Activated naive CD8-positive, alpha-beta T cell treated with anti-CD3 and anti-CD28 coated beads for 36 hours (primary cell): Measurements from ENCODE around the gene AGBL4. TPM values are rescaled to one million over a fixed set of nuclear protein-coding genes. Genes with fewer than 3 reads are reported as not detected.

Experiments
- DNase-seq: peaks from one replicate; pipeline ENCODE4 v3.0.0; 2021
- H3K27ac Mint-ChIP-seq: one replicate; pipeline ENCODE4 v1.8.0; 2022; ENCODE audit warnings: mild to moderate bottlenecking, moderate library complexity, mixed read lengths
- H3K27me3 Mint-ChIP-seq: one replicate; pipeline ENCODE4 v1.8.0; 2022; ENCODE audit warnings: mild to moderate bottlenecking, mixed read lengths
- H3K36me3 Mint-ChIP-seq: one replicate; pipeline ENCODE4 v1.8.0; 2021; ENCODE audit warnings: mild to moderate bottlenecking, mixed read lengths
- H3K4me1 Mint-ChIP-seq: one replicate; pipeline ENCODE4 v1.8.0; 2021; ENCODE audit warnings: mixed read lengths
- H3K4me3 Mint-ChIP-seq: one replicate; pipeline ENCODE4 v1.8.0; 2022; ENCODE audit warnings: mild to moderate bottlenecking, moderate library complexity, mixed read lengths
- H3K9me3 Mint-ChIP-seq: one replicate; pipeline ENCODE4 v1.8.0; 2022; ENCODE audit warnings: mixed read lengths
- total RNA-seq, 2 experiments: library from RNA; stranded (reverse); gene quantifications; one replicate each; pipeline ENCODE4 v1.2.3, GENCODE V29; 2021

Gene AGBL4
- total RNA-seq, 2 experiments from 2014 or later, result 0.14 TPM; not detected in 1

DNA sequence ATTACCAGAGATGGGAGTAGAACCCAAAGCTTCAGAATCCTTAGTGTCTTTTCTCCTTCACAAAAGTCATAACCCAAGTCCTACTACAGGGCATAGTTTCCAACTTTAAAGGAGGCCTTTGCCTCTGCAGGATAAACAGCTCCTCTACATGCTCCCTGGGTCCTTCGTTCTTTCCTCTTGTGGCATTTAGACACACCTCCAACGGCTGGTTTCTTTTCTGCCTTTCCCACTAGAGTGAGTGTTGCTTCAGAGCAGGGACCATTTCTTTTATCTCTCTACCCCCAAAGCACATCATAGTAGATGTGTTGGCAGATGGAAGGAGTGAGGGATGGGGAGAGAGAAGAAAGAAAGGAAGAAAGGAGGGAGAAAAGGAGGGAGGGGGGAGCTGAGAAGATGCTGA, 1407.0 kb downstream of the AGBL4 start:
- Mint-ChIP-seq H3K9me3 (no peaks in the 10 kb centered on the region), H3K27me3 (peaks cover 28% of the 10 kb centered on the region), H3K4me3 (no peak overlapping the region), H3K27ac (no peak overlapping the region), H3K4me1 (no peaks in the 10 kb centered on the region), H3K36me3 (no peaks in the 10 kb centered on the region)
- DNase-seq, result no peak

DNA sequence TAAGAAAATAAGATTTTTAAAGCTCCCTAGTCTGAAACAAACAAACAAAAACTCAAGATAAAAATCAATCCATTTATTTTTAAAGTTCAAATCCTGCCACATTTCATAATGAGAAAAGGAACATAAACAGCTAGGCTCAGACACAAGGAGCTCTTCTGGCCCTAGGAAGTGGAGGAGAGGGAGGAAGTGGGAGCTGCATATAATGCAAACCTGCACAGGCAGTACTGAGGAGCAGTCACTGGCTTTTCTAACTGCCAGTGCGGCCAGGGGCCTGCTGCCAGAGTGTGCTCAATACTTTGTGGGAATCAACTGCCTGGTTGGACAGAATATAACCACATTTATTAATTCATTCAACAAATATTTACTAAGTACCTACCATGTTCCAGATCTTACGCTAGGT, 1411.9 kb downstream of the AGBL4 start:
- no peaks in the 10 kb centered on the region for H3K9me3 Mint-ChIP-seq
- no peak overlapping the region for H3K4me3 Mint-ChIP-seq
- no peak for DNase-seq
- no peaks in the 10 kb centered on the region for H3K36me3 Mint-ChIP-seq
- no peak overlapping the region for H3K27ac Mint-ChIP-seq
- H3K4me1 Mint-ChIP-seq, result no peaks in the 10 kb centered on the region
- H3K27me3 Mint-ChIP-seq, result peaks cover 10% of the 10 kb centered on the region

DNA sequence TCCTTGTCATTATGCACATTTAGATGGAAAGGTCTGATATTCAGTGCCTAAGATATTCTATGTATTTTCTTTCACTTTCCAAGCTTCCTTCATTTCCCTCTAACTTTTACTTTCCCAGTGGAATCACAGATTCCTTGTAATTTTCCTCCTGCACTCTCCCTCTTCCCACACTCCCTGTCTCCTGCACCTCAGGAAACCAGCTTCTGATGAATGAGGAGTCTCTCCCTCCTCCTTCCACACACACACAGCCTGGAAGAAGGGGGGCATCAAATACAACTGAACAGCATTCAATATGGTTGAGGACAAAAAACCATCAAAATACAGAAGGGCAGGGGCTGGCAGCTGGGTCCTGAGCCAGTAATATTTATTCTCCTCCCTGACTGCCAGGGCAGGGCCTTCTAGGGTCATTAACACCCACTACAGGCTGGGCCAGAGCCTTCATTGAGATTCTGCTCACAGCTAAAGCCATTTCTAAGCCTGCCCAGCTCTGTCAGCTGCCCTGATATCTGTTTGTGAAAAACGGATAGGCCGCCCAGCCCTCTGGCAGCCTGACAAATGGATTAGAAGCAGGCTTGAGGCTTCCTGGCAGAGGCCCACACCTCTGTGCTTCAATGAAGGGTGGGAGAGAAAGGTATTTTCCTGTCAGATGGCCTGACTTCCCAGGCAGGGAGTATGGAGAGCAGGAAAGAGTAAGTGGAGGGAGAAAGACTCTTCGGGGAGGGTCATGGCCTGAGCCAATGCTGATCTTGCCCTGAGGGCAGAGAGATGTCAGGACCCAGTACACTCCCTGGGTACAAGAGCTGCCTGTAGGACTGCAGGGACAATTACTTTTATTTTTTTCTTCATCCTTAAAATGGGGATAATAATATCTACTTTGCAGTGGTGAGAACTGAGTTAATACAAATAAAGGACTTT, 1412.9 kb downstream of the AGBL4 start:
- Mint-ChIP-seq H3K4me3 (no peak overlapping the region), H3K27me3 (peaks cover 7% of the 10 kb centered on the region), H3K36me3 (no peaks in the 10 kb centered on the region), H3K27ac (no peak overlapping the region), H3K9me3 (no peaks in the 10 kb centered on the region), H3K4me1 (no peaks in the 10 kb centered on the region)
- no peak for DNase-seq

DNA sequence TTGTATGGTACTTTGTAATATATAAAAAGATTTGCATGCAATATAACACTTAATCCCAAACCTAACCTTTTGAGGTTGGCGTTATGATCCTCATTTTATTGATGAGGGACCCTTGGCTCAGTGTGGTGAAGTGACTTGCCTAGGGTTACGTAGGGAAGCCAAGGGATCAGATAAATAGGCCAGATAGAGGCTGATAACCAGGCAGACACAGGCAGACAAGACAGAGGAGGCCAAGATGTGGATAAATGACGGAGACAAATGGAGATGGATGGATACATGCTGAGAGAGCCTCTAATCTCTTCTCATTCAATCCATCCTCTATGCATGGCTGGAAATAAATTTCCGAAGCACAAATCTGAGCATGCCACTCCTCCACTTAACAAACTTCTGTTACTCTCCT, 1414.9 kb downstream of the AGBL4 start:
- Mint-ChIP-seq H3K9me3 (no peaks in the 10 kb centered on the region), H3K4me1 (no peaks in the 10 kb centered on the region), H3K27me3 (no peaks in the 10 kb centered on the region), H3K27ac (no peak overlapping the region), H3K4me3 (no peak overlapping the region), H3K36me3 (no peaks in the 10 kb centered on the region)
- DNase-seq, result no peak

DNA sequence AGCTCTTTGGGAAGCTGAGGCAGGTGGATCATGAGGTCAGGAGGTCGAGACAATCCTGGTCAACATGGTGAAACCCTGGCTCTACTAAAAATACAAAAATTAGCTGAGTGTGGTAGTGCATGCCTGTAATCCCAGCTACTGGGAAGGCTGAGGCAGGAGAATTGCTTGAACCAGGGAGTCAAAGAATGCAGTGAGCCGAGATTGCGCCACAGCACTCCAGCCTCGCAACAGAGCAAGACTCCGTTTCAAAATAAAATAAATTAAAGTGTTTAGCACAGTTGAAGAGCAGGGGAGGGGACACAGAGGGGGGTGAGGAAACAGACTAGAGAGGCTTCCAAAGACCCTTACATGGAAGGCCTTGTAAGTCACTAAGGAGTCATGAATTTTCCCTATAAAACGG, 1420.5 kb downstream of the AGBL4 start:
- Mint-ChIP-seq H3K36me3 (no peaks in the 10 kb centered on the region), H3K27me3 (no peaks in the 10 kb centered on the region), H3K27ac (no peak overlapping the region), H3K9me3 (no peaks in the 10 kb centered on the region), H3K4me3 (no peak overlapping the region), H3K4me1 (no peaks in the 10 kb centered on the region)
- DNase-seq, result no peak

DNA sequence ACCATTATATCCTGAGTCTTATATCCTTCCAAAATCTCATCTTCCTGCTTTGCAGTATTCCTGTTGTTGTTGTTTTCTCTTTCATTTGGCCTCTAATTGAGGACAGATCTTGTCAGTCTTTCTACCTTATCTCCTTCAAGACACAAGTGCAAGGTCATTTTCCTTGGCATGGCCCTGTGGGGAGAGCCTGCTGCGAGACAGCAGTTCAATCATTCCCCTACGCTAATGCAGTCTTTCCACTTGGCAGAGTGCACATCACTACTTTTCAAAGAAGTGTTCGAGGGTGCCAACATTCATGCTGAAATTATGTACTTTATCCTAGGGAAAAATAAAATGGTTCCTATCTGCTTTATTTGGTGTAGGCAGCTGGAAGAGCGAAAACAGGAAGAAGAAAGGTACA, 1421.4 kb downstream of the AGBL4 start:
- Mint-ChIP-seq H3K27me3 (no peaks in the 10 kb centered on the region), H3K9me3 (no peaks in the 10 kb centered on the region), H3K36me3 (no peaks in the 10 kb centered on the region), H3K27ac (no peak overlapping the region), H3K4me3 (no peak overlapping the region), H3K4me1 (no peaks in the 10 kb centered on the region)
- DNase-seq, result no peak

DNA sequence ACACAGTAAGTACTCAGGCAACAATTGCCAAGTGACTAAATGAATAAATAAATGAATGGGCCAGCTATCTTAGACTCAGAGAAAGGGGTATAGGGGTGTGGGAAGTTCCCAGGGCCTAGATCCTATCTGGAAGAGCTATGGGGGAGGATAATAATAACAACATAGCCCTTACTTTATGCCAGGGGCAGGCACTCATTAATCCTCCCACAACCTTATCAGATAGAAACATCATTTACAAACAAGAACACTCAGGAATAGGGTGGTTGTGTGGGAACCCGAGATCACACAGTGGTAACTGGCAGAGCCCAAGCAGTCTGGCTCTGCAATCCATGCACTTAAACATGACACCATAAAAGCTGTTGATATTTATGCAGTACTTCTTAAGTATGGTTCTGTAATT, 1423.6 kb downstream of the AGBL4 start:
- no peak overlapping the region for H3K4me3 Mint-ChIP-seq
- no peaks in the 10 kb centered on the region for H3K9me3 Mint-ChIP-seq
- no peak overlapping the region for H3K27ac Mint-ChIP-seq
- no peaks in the 10 kb centered on the region for H3K27me3 Mint-ChIP-seq
- H3K36me3 Mint-ChIP-seq, result no peaks in the 10 kb centered on the region
- no peak for DNase-seq
- H3K4me1 Mint-ChIP-seq, result no peaks in the 10 kb centered on the region

DNA sequence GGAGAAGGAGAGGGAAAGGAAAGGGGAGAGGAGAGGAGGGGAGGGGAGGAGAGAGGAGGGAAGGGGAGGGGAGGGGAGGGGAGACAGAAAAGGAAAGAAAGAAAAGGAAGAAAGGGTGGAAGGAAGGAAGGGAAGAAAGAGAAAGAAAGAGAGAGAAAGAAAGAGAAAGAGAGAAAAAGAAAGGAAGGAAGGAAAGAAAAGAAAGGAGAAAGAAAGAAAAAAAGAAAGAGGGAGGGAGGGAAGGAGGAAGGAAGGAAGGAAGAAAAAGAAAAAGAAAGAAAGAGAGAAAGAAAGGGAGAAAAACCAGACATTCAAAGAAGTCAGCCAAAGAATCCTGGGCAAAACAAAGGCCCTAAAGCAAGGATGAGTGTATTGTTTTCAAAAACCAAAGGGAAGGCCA, 1426.1 kb downstream of the AGBL4 start:
- Mint-ChIP-seq H3K4me3 (no peak overlapping the region), H3K4me1 (no peaks in the 10 kb centered on the region), H3K27ac (no peak overlapping the region), H3K9me3 (no peaks in the 10 kb centered on the region), H3K27me3 (no peaks in the 10 kb centered on the region), H3K36me3 (no peaks in the 10 kb centered on the region)
- no peak for DNase-seq

DNA sequence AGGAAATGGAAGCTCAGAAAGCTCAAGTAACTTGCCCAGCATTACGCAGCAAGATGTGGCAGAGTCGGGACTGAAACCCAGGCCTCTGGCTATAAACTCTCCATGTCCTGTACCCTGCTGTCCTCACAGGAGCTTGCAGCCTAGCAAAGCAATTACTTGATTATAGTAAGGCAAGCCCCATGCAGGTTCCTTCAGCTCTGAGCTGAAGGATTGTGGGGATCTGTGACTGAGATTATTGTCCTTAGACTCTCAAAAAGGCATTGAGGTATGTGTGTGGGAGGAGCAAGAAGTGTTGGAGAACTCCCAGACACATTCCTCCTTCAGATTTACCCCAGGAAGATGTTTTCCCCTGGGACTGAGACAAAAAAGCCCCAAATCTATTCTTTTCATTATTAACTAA, 1427.7 kb downstream of the AGBL4 start:
- no peaks in the 10 kb centered on the region for H3K27me3 Mint-ChIP-seq
- DNase-seq, result no peak
- H3K4me1 Mint-ChIP-seq, result no peaks in the 10 kb centered on the region
- H3K27ac Mint-ChIP-seq, result no peak overlapping the region
- no peaks in the 10 kb centered on the region for H3K9me3 Mint-ChIP-seq
- H3K4me3 Mint-ChIP-seq, result no peak overlapping the region
- H3K36me3 Mint-ChIP-seq, result no peaks in the 10 kb centered on the region

DNA sequence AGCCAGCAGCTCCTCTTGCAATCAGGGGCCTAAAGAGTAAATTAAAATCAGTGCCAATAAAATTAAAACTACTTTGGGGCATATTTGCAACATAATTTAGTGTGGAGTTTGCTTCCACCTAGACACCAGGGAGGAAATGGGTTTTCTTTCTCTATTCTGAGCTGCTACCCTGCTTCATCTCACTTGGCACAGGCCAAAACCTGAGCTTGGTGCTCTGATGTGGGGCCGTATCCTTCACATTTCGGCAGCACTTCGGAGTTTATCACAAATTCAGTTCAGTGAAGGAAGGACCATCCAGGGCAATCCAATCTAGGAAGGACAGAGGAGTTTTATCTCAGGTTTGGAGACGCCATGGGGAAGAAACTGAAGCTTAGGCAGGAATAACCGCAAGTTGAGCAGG, 1428.1 kb downstream of the AGBL4 start:
- H3K4me1 Mint-ChIP-seq, result no peaks in the 10 kb centered on the region
- H3K27ac Mint-ChIP-seq, result no peak overlapping the region
- H3K9me3 Mint-ChIP-seq, result no peaks in the 10 kb centered on the region
- no peaks in the 10 kb centered on the region for H3K36me3 Mint-ChIP-seq
- H3K4me3 Mint-ChIP-seq, result no peak overlapping the region
- H3K27me3 Mint-ChIP-seq, result no peaks in the 10 kb centered on the region
- no peak for DNase-seq

DNA sequence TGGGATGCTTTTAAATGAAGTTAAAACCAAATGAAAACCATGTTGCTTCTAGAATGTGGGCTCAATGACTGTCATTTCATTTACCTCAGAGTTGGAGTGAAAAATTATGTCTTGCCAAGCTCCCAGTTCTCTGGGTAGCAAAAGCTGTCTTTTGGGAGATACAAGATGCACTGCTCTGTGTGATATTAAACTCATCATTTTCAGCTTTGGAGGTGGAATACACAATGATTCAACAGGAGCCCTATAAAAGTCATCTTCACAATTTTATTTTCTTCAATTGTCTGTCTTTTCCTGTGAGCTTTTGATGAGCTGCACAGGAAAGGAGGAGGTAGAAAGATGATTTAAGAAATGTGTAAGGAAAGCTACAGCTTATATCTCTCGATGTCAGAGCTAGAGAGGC, 1431.4 kb downstream of the AGBL4 start:
- no peaks in the 10 kb centered on the region for H3K36me3 Mint-ChIP-seq
- H3K4me3 Mint-ChIP-seq, result no peak overlapping the region
- no peak overlapping the region for H3K27ac Mint-ChIP-seq
- no peaks in the 10 kb centered on the region for H3K27me3 Mint-ChIP-seq
- H3K4me1 Mint-ChIP-seq, result no peaks in the 10 kb centered on the region
- no peaks in the 10 kb centered on the region for H3K9me3 Mint-ChIP-seq
- no peak for DNase-seq

DNA sequence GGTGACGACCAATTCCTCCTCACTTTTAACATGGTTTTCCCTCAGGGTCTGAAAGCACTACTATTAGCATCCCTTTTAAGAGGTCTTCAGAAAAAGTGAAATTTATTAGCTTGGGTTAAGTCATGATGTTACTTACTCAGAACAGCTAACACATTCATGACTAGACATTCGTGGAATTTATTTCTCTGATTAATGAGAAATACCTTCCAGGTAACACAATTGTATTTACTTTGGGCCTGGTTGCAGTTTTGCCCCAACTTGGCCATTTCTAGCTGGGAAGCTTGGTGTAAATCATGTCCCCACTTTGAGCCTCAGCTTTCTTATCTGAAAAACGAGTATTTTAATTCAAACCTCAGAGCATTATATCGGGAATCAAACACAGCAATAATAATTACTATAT, 1432.6 kb downstream of the AGBL4 start:
- Mint-ChIP-seq H3K27ac (no peak overlapping the region), H3K4me3 (no peak overlapping the region), H3K36me3 (no peaks in the 10 kb centered on the region), H3K9me3 (no peaks in the 10 kb centered on the region), H3K4me1 (no peaks in the 10 kb centered on the region), H3K27me3 (peaks cover 5% of the 10 kb centered on the region)
- no peak for DNase-seq

DNA sequence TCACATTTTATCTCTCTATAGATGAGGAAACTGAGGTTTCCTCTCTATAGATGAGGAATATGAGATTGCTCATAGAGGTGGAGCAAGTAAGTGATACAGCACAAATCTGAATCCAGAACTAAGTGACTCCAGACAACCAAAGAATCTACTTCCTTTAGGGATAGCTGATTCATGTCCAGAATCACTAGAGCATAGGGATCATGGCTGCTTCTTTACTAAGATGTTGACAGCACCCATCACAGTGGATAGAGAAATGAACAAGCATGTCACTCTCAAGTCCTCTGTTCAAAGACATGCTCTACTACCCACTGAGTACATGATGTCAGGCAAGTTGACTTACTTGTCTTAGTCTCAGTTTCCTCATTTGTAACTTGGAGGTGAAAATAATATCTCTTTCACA, 1435.7 kb downstream of the AGBL4 start:
- no peak overlapping the region for H3K27ac Mint-ChIP-seq
- no peak for DNase-seq
- no peaks in the 10 kb centered on the region for H3K4me1 Mint-ChIP-seq
- peaks cover 7% of the 10 kb centered on the region for H3K27me3 Mint-ChIP-seq
- no peaks in the 10 kb centered on the region for H3K9me3 Mint-ChIP-seq
- H3K4me3 Mint-ChIP-seq, result no peak overlapping the region
- H3K36me3 Mint-ChIP-seq, result no peaks in the 10 kb centered on the region

DNA sequence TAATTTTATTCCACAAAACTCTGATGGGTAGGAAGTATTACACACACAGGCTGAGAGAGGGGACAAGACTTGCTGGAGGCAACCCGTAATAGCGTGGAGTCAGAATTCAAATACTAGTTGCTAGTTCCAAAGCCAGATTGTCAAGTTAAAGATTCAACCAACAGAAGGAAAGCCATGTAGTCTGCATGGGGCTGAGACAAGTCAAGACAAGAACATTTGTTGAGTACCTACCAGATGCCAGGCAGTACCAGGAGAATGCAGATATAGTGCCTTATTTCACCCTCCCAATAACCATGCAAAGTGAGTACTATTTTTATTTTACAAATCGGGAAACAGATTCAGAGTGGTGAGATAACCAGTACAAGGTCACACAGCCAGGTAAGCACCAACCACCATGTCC, 1441.3 kb downstream of the AGBL4 start:
- Mint-ChIP-seq H3K9me3 (no peaks in the 10 kb centered on the region), H3K27me3 (peaks cover 7% of the 10 kb centered on the region), H3K27ac (no peak overlapping the region), H3K4me1 (no peaks in the 10 kb centered on the region), H3K36me3 (no peaks in the 10 kb centered on the region), H3K4me3 (no peak overlapping the region)
- no peak for DNase-seq

DNA sequence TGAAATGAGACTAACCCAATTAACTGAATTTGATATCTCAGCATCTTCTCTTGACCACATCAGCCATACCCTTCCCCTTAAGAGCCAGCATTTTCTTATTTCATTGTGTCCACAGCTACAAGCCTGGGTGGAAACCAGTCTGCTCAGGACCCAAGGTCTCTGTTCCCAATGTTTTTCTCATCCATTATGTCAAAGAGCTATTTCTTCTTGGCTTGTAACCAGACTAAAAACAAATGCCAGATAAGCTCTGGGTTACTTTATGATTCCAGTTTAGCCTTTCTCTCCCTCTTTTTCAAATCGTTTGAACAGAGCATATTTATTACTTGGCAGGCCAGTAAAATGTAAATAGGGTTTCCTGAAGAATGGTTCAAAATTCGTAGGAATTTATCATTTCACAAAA, 1442.5 kb downstream of the AGBL4 start:
- DNase-seq, result no peak
- Mint-ChIP-seq H3K36me3 (no peaks in the 10 kb centered on the region), H3K4me1 (no peaks in the 10 kb centered on the region), H3K27ac (no peak overlapping the region), H3K9me3 (no peaks in the 10 kb centered on the region), H3K4me3 (no peak overlapping the region), H3K27me3 (peaks cover 4% of the 10 kb centered on the region)

DNA sequence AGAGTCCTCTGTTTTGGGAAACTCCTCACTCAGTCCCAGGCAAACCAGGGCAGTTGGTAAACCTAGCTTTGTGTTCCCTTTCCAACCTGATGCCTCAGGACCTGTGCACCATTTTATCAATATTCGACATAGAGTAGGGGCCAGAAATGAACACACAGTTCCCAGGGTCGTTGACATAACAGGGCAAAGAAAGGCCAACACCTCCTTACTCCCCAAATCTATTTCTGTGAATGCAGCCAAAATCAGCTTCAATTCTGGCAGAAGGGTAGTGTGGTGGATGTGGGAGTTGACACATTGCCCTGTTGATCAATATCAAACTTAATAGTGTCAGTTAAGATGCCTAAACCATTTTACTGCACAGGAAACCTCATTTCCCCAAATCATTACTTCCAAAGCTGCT, 1447.2 kb downstream of the AGBL4 start:
- H3K27me3 Mint-ChIP-seq, result peaks cover 4% of the 10 kb centered on the region
- no peaks in the 10 kb centered on the region for H3K4me1 Mint-ChIP-seq
- H3K9me3 Mint-ChIP-seq, result no peaks in the 10 kb centered on the region
- H3K4me3 Mint-ChIP-seq, result no peak overlapping the region
- DNase-seq, result no peak
- no peaks in the 10 kb centered on the region for H3K36me3 Mint-ChIP-seq
- no peak overlapping the region for H3K27ac Mint-ChIP-seq
